Tibial nerve (tissue), 4 donors: ENCODE data around the gene CYP2E1. TPM values are rescaled to one million over a fixed set of nuclear protein-coding genes. Genes with fewer than 3 reads are reported as not detected.

Experiments
- DNase-seq, 2 donors: peaks; one replicate each; pipeline ENCODE4 v3.0.0-alpha.2; 2019; ENCODE audit warnings: low spot score in 2 of 2
- H3K27ac ChIP-seq, 4 donors: fragments of 200-600 bp; sonication (generic) in 3 of 4; one replicate each; pipeline ENCODE4 v1.5.1; 2017 to 2019; ENCODE audit warnings: mild to moderate bottlenecking in 1 of 4
- H3K27me3 ChIP-seq, 2 donors: fragments of 200-600 bp; sonication (generic) in 1 of 2; one replicate each; pipeline versions ENCODE4 v1.5.1 to v1.6.0; 2017 to 2019
- H3K36me3 ChIP-seq, 3 donors: fragments of 200-600 bp; sonication (generic); one replicate each; pipeline ENCODE4 v1.5.1; 2018 to 2019
- H3K4me1 ChIP-seq, 4 donors: fragments of 200-600 bp; sonication (generic) in 3 of 4; one replicate each; pipeline ENCODE4 v1.5.1; 2017 to 2019
- H3K4me3 ChIP-seq, 4 donors: fragments of 200-600 bp; sonication (generic) in 3 of 4; one replicate each; pipeline ENCODE4 v1.5.1; 2017 to 2019; ENCODE audit warnings: mild to moderate bottlenecking in 1 of 4, moderate library complexity in 1 of 4
- H3K9me3 ChIP-seq, 4 donors: fragments of 200-600 bp; sonication (generic) in 3 of 4; one replicate each; pipeline ENCODE4 v1.5.1; 2017 to 2019
- CTCF ChIP-seq, 5 experiments: fragments of 200-600 bp in 3 of 5; fragments of 450-650 bp in 2 of 5; sonication (generic) in 3 of 5; IDR thresholded peaks; one replicate each; pipeline ENCODE4 v1.5.1; 2016 to 2019; ENCODE audit warnings: antibody characterized with exemption in 5 of 5, mild to moderate bottlenecking in 3 of 5, moderate library complexity in 2 of 5
- EP300 ChIP-seq, 2 donors: sonication (generic); formaldehyde crosslinking; IDR thresholded peaks; one replicate each; pipeline ENCODE4 v1.6.1; 2017; ENCODE audit warnings: antibody characterized with exemption in 2 of 2, mild to moderate bottlenecking in 1 of 2
- POLR2A ChIP-seq, 2 donors: fragments of 450-650 bp; IDR thresholded peaks; one replicate each; pipeline ENCODE4 v1.6.1; 2017; ENCODE audit warnings: antibody characterized with exemption in 2 of 2, mild to moderate bottlenecking in 2 of 2, moderate library complexity in 2 of 2
- WGBS, 2 donors: methylation state at CpG; one replicate each; pipeline ENCODE4 v1.1.5; 2018; 5-methylcytosine and 5-hydroxymethylcytosine counted together
- total RNA-seq, 4 donors: library from RNA; depleted of rRNA; stranded (reverse); fragments of >200 nt; gene quantifications; one replicate each; pipeline ENCODE4 v1.1.0, GENCODE V29; 2016

CYP2E1 gene
- total RNA-seq: 1 to 10 TPM in 2 of 4 donors, under 1 TPM in 2; 0.30 to 7.0 (median 0.82) TPM

GRCh38 chr10:133526957-133527588 lies at the start of gene CYP2E1:
Gene CYP2E1 (plus strand): TSS chr10:133527363. CDS start chr10:133527396, 33 bp downstream.
- WGBS, 2 donors: 70 to 79% methylated on average over 16 of the region's 16 CpGs
- peaks cover 0 to 23% (median 6%) of the 10 kb centered on the region in 4 donors for H3K4me1 ChIP-seq
- H3K36me3 ChIP-seq: no peaks in the 10 kb centered on the region
- TF ChIP-seq CTCF (IDR thresholded peaks at IDR 0.05): no peak
- TF ChIP-seq POLR2A (IDR thresholded peaks at IDR 0.05): no peak
- TF ChIP-seq EP300 (IDR thresholded peaks at IDR 0.05): no peak
- peaks cover 0 to 20% (median 4%) of the 10 kb centered on the region in 4 donors for H3K9me3 ChIP-seq
- no peak for DNase-seq
- H3K27ac ChIP-seq: no peak within 1 kb of the TSS
- H3K27me3 ChIP-seq: peaks cover 0 to 39% of the 10 kb centered on the region in 2 donors
- no peak within 1 kb of the TSS for H3K4me3 ChIP-seq

GRCh38 chr10:133481086-133481643 lies 46.0 kb upstream of the CYP2E1 start:
- no peak for DNase-seq
- H3K36me3 ChIP-seq: peaks cover 0 to 12% (median 0%) of the 10 kb centered on the region in 3 donors
- WGBS, 2 donors: 80 to 81% methylated on average over 8 to 10 of the region's 12 CpGs
- no peak for TF ChIP-seq POLR2A (IDR thresholded peaks at IDR 0.05)
- no peak for TF ChIP-seq CTCF (IDR thresholded peaks at IDR 0.05)
- no peak for TF ChIP-seq EP300 (IDR thresholded peaks at IDR 0.05)
- H3K9me3 ChIP-seq: peaks cover 0 to 51% (median 6%) of the 10 kb centered on the region in 4 donors
- no peak overlapping the region for H3K27ac ChIP-seq
- no peaks in the 10 kb centered on the region for H3K27me3 ChIP-seq
- no peaks in the 10 kb centered on the region for H3K4me1 ChIP-seq
- no peak overlapping the region for H3K4me3 ChIP-seq

GRCh38 chr10:133481657-133482056 lies 45.5 kb upstream of the CYP2E1 start:
- no peaks in the 10 kb centered on the region for H3K4me1 ChIP-seq
- no peaks in the 10 kb centered on the region for H3K27me3 ChIP-seq
- no peak overlapping the region for H3K27ac ChIP-seq
- H3K36me3 ChIP-seq: peaks cover 0 to 7% (median 0%) of the 10 kb centered on the region in 3 donors
- H3K9me3 ChIP-seq: peaks cover 0 to 51% (median 6%) of the 10 kb centered on the region in 4 donors
- WGBS, 2 donors: 90 to 93% methylated on average over 8 to 10 of the region's 10 CpGs
- no peak for TF ChIP-seq CTCF (IDR thresholded peaks at IDR 0.05)
- no peak for TF ChIP-seq POLR2A (IDR thresholded peaks at IDR 0.05)
- no peak for TF ChIP-seq EP300 (IDR thresholded peaks at IDR 0.05)
- no peak for DNase-seq
- H3K4me3 ChIP-seq: no peak overlapping the region

- Histone ChIP-seq H3K36me3 (peaks cover 0 to 5% (median 0%) of the 10 kb centered on the region in 3 donors), H3K27me3 (no peaks in the 10 kb centered on the region), H3K9me3 (peaks cover 0 to 69% (median 8%) of the 10 kb centered on the region in 4 donors), H3K4me1 (no peaks in the 10 kb centered on the region), H3K27ac (no peak overlapping the region), H3K4me3 (no peak overlapping the region)
- TF ChIP-seq POLR2A (IDR thresholded peaks at IDR 0.05) (no peak), EP300 (IDR thresholded peaks at IDR 0.05) (no peak), CTCF (IDR thresholded peaks at IDR 0.05) (no peak)
- no peak for DNase-seq
Observed at GRCh38 chr10:133484818-133485217, 42.3 kb upstream of the CYP2E1 start.

GRCh38 chr10:133487085-133487484 lies 40.1 kb upstream of the CYP2E1 start:
- H3K9me3 ChIP-seq: peaks cover 0 to 64% (median 8%) of the 10 kb centered on the region in 4 donors
- no peak for DNase-seq
- H3K27me3 ChIP-seq: no peaks in the 10 kb centered on the region
- H3K36me3 ChIP-seq: peaks cover 0 to 16% (median 0%) of the 10 kb centered on the region in 3 donors
- no peaks in the 10 kb centered on the region for H3K4me1 ChIP-seq
- no peak overlapping the region for H3K27ac ChIP-seq
- no peak for TF ChIP-seq EP300 (IDR thresholded peaks at IDR 0.05)
- H3K4me3 ChIP-seq: no peak overlapping the region
